HG03025 (cell line): ENCODE data around the gene MCTP1.

Experiments
- ATAC-seq: cut with Tn5 transposase; IDR thresholded peaks from one replicate; pipeline ENCODE4 v1.9.1; 2021; ENCODE audit warnings: mild to moderate bottlenecking, moderate library complexity; ENCODE audit not compliant: unreplicated experiment, low FRiP score

The MCTP1 gene

GRCh38 chr5:94745786-94746730 is 538.8 kb downstream of the MCTP1 start:
- peak; percentile 80 for ATAC-seq

GRCh38 chr5:94744906-94745305 is 540.0 kb downstream of the MCTP1 start:
- ATAC-seq, result no peak

GRCh38 chr5:94742852-94743251 is 542.0 kb downstream of the MCTP1 start:
- ATAC-seq, result no peak

- no peak for ATAC-seq
Observed at GRCh38 chr5:94740286-94740685, 544.6 kb downstream of the MCTP1 start.

- ATAC-seq, result no peak
Observed at GRCh38 chr5:94736498-94736897, 548.4 kb downstream of the MCTP1 start.

GRCh38 chr5:94731471-94731870 is 553.4 kb downstream of the MCTP1 start:
- no peak for ATAC-seq

- no peak for ATAC-seq
Observed at GRCh38 chr5:94725142-94725541, 559.8 kb downstream of the MCTP1 start.

GRCh38 chr5:94715768-94716167 is 569.1 kb downstream of the MCTP1 start:
- ATAC-seq, result no peak

GRCh38 chr5:94711785-94712184 is 573.1 kb downstream of the MCTP1 start:
- no peak for ATAC-seq

GRCh38 chr5:94709277-94709676 is 575.6 kb downstream of the MCTP1 start:
- ATAC-seq, result no peak

GRCh38 chr5:94707359-94707758 is 577.5 kb downstream of the MCTP1 start:
- ATAC-seq, result no peak

GRCh38 chr5:94705427-94705826 is 579.5 kb downstream of the MCTP1 start:
- ATAC-seq, result no peak

- peak; percentile 42 for ATAC-seq
Observed at GRCh38 chr5:94702729-94703128, 582.2 kb downstream of the MCTP1 start.

GRCh38 chr5:94700592-94700991 is 584.3 kb downstream of the MCTP1 start:
- peak; percentile 80 for ATAC-seq

- ATAC-seq, result no peak
Observed at GRCh38 chr5:94699562-94699961, 585.3 kb downstream of the MCTP1 start.

GRCh38 chr5:94698197-94698596 is 586.7 kb downstream of the MCTP1 start:
- ATAC-seq, result no peak

GRCh38 chr5:94694671-94695070 is 590.2 kb downstream of the MCTP1 start:
- ATAC-seq, result no peak

- no peak for ATAC-seq
Observed at GRCh38 chr5:94693845-94694370, 591.0 kb downstream of the MCTP1 start.

- ATAC-seq, result no peak
Observed at GRCh38 chr5:94693043-94693822, 591.7 kb downstream of the MCTP1 start.

GRCh38 chr5:94692581-94692980 is 592.3 kb downstream of the MCTP1 start:
- ATAC-seq, result no peak

- no peak for ATAC-seq
Observed at GRCh38 chr5:94691949-94692348, 592.9 kb downstream of the MCTP1 start.
